GM12878 (cell line): ENCODE measurements around the gene NME8. TPM values are rescaled to one million over a fixed set of nuclear protein-coding genes. Genes with fewer than 3 reads are reported as not detected.

Source experiments
- BMI1 ChIP-seq: fragments of 450-650 bp; IDR thresholded peaks from 2 replicates; pipeline ENCODE4 v1.6.1; 2016; ENCODE audit warnings: mild to moderate bottlenecking, moderate library complexity, borderline replicate concordance
- EZH2 ChIP-seq: IDR thresholded peaks from 2 replicates; pipeline ENCODE4 v1.6.1; 2012; ENCODE audit warnings: low read depth, mild to moderate bottlenecking, control low read depth, inconsistent platforms, low read length, borderline replicate concordance; ENCODE audit not compliant: control insufficient read depth
- FOXM1 ChIP-seq: IDR thresholded peaks from 2 replicates; pipeline ENCODE4 v1.6.1; 2012; ENCODE audit warnings: low read depth, mild to moderate bottlenecking, inconsistent platforms, low read length, moderate library complexity
- GATAD2B ChIP-seq: fragments of 450-650 bp; conservative IDR thresholded peaks from 2 replicates; pipeline ENCODE4 v1.6.1; 2017; ENCODE audit warnings: low read depth, mild to moderate bottlenecking, moderate library complexity
- NR2C2 ChIP-seq: IDR thresholded peaks from 2 replicates; pipeline ENCODE4 v1.6.1; 2011; ENCODE audit warnings: borderline replicate concordance, low read depth; ENCODE audit not compliant: control insufficient read depth, insufficient read length
- RAD51 ChIP-seq: fragments of 450-650 bp; IDR thresholded peaks from 2 replicates; pipeline ENCODE4 v1.6.1; 2016; ENCODE audit warnings: moderate library complexity, mild to moderate bottlenecking, inconsistent platforms
- SIX5 ChIP-seq: IDR thresholded peaks from 2 replicates; pipeline ENCODE4 v1.6.1; 2011; ENCODE audit warnings: mild to moderate bottlenecking, low read depth, low read length, moderate library complexity; ENCODE audit not compliant: severe bottlenecking
- SRF ChIP-seq, 2 experiments: IDR thresholded peaks; 2 replicates each; pipeline ENCODE4 v1.6.1; 2011; ENCODE audit warnings: low read depth in 2 of 2, low read length in 2 of 2, mild to moderate bottlenecking in 1 of 2, moderate library complexity in 1 of 2
- TAF1 ChIP-seq: IDR thresholded peaks from 2 replicates; pipeline ENCODE4 v1.6.1; 2011; ENCODE audit warnings: mild to moderate bottlenecking, low read depth, low read length, borderline replicate concordance
- TCF12 ChIP-seq: IDR thresholded peaks from 2 replicates; pipeline ENCODE4 v1.6.1; 2011; ENCODE audit warnings: low read depth, mild to moderate bottlenecking, low read length
- WRNIP1 ChIP-seq: IDR thresholded peaks from 2 replicates; pipeline ENCODE4 v1.6.1; 2011; ENCODE audit warnings: low read depth, low read length, improper control_type of control experiment, borderline replicate concordance
- ZNF217 ChIP-seq: fragments of 450-650 bp; IDR thresholded peaks from 2 replicates; pipeline ENCODE4 v1.6.1; 2017; ENCODE audit warnings: antibody characterized with exemption, mild to moderate bottlenecking
- polyA plus RNA-seq, 11 experiments: library from polyadenylated mRNA; depleted of rRNA in 4 of 11; unstranded in 6 of 11; stranded (reverse) in 5 of 11; fragments of >200 nt; fragmentation: Nextera tagmentation in 4 of 11; fragmentation: Illumina TruSeq in 1 of 11; extraction: Ambion mirVana in 4 of 11; extraction: Trizol in 1 of 11; gene quantifications; 1 replicate in 1 of 11; 2 replicates in 10 of 11; pipeline versions ENCODE4 v1.2.1 to v1.2.3, GENCODE V29; 2011 to 2016; ENCODE audit warnings: inconsistent platforms in 2 of 11, missing spikeins in 2 of 11, low read depth in 1 of 11
- total RNA-seq, 4 experiments: library from RNA; depleted of rRNA in 3 of 4; stranded (reverse); fragments of >200 nt in 3 of 4; fragmentation: Illumina TruSeq in 1 of 4; extraction: Trizol in 1 of 4; gene quantifications; 2 replicates each; pipeline versions ENCODE4 v1.2.1 to v1.2.3, GENCODE V29; 2013 to 2021
- TF ChIP-seq, protein P1 (sequence below): fragments of 450-650 bp; IDR thresholded peaks from 2 replicates; pipeline ENCODE4 v1.6.1; 2017; ENCODE audit warnings: mild to moderate bottlenecking, moderate library complexity
- TF ChIP-seq, protein P2 (sequence below): IDR thresholded peaks from 2 replicates; pipeline ENCODE4 v1.6.1; 2012; ENCODE audit warnings: improper control_type of control experiment, low read depth, low read length; ENCODE audit not compliant: insufficient replicate concordance
- TF ChIP-seq, protein P3 (sequence below): IDR thresholded peaks from 2 replicates; pipeline ENCODE4 v1.6.1; 2011; ENCODE audit warnings: mild to moderate bottlenecking, low read depth, low read length, moderate library complexity; ENCODE audit not compliant: insufficient replicate concordance
- TF ChIP-seq, protein P4 (sequence below): fragments of 450-650 bp; IDR thresholded peaks from 2 replicates; pipeline ENCODE4 v1.6.1; 2017; ENCODE audit warnings: low read depth, mild to moderate bottlenecking, moderate library complexity
- TF ChIP-seq, protein P5 (sequence below): IDR thresholded peaks from 2 replicates; pipeline ENCODE4 v1.6.1; 2012; ENCODE audit warnings: low read depth, low read length, improper control_type of control experiment

The NME8 gene
- total and polyA plus RNA-seq, 10 of the 15 experiments (the other 5 are each of a cell fraction or from before 2014, with no cell fraction given) = 0.03 to 3.5 (median 0.52) TPM; not detected in 2

DNA sequence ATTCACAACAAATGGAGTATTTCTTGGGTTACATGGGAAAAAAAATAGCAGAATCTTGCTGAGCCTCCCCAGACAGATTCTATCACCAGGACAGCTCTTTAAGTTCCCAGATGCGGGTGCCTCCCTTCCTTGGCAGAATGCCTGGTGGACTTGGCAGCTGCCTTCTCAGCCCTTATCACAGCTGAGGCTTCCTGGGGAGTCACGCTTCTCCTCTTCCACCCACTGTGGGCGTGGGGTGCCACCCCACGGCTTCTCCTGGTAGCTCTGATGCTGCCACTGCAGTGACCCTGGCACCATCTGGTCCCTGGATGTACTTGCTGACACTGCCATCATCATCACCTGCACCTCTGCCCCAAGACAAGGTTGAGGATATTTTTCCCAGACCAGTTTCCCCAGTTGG is 16.2 kb upstream of the NME8 start (continued):
- TF ChIP-seq EZH2 = no peak
- 0 out of 4 replicates have a peak, but pooled peaks of 1 of the 2 experiments have one; percentile 9 for TF ChIP-seq SRF (IDR thresholded peaks at IDR 0.05; ENCODE audit: low read depth in 2 of 2, low read length in 2 of 2)
- no peak for TF ChIP-seq NR2C2
- TF ChIP-seq BMI1 = no peak
- TF ChIP-seq FOXM1 = no peak
- no peak for TF ChIP-seq TCF12
- TF ChIP-seq, protein P1, sequence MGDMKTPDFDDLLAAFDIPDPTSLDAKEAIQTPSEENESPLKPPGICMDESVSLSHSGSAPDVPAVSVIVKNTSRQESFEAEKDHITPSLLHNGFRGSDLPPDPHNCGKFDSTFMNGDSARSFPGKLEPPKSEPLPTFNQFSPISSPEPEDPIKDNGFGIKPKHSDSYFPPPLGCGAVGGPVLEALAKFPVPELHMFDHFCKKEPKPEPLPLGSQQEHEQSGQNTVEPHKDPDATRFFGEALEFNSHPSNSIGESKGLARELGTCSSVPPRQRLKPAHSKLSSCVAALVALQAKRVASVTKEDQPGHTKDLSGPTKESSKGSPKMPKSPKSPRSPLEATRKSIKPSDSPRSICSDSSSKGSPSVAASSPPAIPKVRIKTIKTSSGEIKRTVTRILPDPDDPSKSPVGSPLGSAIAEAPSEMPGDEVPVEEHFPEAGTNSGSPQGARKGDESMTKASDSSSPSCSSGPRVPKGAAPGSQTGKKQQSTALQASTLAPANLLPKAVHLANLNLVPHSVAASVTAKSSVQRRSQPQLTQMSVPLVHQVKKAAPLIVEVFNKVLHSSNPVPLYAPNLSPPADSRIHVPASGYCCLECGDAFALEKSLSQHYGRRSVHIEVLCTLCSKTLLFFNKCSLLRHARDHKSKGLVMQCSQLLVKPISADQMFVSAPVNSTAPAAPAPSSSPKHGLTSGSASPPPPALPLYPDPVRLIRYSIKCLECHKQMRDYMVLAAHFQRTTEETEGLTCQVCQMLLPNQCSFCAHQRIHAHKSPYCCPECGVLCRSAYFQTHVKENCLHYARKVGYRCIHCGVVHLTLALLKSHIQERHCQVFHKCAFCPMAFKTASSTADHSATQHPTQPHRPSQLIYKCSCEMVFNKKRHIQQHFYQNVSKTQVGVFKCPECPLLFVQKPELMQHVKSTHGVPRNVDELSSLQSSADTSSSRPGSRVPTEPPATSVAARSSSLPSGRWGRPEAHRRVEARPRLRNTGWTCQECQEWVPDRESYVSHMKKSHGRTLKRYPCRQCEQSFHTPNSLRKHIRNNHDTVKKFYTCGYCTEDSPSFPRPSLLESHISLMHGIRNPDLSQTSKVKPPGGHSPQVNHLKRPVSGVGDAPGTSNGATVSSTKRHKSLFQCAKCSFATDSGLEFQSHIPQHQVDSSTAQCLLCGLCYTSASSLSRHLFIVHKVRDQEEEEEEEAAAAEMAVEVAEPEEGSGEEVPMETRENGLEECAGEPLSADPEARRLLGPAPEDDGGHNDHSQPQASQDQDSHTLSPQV = no peak
- no peak for TF ChIP-seq SIX5
- no peak for TF ChIP-seq TAF1
- TF ChIP-seq, protein P2, sequence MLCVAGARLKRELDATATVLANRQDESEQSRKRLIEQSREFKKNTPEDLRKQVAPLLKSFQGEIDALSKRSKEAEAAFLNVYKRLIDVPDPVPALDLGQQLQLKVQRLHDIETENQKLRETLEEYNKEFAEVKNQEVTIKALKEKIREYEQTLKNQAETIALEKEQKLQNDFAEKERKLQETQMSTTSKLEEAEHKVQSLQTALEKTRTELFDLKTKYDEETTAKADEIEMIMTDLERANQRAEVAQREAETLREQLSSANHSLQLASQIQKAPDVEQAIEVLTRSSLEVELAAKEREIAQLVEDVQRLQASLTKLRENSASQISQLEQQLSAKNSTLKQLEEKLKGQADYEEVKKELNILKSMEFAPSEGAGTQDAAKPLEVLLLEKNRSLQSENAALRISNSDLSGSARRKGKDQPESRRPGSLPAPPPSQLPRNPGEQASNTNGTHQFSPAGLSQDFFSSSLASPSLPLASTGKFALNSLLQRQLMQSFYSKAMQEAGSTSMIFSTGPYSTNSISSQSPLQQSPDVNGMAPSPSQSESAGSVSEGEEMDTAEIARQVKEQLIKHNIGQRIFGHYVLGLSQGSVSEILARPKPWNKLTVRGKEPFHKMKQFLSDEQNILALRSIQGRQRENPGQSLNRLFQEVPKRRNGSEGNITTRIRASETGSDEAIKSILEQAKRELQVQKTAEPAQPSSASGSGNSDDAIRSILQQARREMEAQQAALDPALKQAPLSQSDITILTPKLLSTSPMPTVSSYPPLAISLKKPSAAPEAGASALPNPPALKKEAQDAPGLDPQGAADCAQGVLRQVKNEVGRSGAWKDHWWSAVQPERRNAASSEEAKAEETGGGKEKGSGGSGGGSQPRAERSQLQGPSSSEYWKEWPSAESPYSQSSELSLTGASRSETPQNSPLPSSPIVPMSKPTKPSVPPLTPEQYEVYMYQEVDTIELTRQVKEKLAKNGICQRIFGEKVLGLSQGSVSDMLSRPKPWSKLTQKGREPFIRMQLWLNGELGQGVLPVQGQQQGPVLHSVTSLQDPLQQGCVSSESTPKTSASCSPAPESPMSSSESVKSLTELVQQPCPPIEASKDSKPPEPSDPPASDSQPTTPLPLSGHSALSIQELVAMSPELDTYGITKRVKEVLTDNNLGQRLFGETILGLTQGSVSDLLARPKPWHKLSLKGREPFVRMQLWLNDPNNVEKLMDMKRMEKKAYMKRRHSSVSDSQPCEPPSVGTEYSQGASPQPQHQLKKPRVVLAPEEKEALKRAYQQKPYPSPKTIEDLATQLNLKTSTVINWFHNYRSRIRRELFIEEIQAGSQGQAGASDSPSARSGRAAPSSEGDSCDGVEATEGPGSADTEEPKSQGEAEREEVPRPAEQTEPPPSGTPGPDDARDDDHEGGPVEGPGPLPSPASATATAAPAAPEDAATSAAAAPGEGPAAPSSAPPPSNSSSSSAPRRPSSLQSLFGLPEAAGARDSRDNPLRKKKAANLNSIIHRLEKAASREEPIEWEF = no peak
- no peak for TF ChIP-seq RAD51
- TF ChIP-seq, protein P3, sequence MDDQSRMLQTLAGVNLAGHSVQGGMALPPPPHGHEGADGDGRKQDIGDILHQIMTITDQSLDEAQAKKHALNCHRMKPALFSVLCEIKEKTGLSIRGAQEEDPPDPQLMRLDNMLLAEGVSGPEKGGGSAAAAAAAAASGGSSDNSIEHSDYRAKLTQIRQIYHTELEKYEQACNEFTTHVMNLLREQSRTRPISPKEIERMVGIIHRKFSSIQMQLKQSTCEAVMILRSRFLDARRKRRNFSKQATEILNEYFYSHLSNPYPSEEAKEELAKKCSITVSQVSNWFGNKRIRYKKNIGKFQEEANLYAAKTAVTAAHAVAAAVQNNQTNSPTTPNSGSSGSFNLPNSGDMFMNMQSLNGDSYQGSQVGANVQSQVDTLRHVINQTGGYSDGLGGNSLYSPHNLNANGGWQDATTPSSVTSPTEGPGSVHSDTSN = no peak
- no peak for TF ChIP-seq ZNF217
- TF ChIP-seq, protein P4, sequence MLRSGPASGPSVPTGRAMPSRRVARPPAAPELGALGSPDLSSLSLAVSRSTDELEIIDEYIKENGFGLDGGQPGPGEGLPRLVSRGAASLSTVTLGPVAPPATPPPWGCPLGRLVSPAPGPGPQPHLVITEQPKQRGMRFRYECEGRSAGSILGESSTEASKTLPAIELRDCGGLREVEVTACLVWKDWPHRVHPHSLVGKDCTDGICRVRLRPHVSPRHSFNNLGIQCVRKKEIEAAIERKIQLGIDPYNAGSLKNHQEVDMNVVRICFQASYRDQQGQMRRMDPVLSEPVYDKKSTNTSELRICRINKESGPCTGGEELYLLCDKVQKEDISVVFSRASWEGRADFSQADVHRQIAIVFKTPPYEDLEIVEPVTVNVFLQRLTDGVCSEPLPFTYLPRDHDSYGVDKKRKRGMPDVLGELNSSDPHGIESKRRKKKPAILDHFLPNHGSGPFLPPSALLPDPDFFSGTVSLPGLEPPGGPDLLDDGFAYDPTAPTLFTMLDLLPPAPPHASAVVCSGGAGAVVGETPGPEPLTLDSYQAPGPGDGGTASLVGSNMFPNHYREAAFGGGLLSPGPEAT = no peak
- TF ChIP-seq GATAD2B = no peak
- no peak for TF ChIP-seq WRNIP1
- TF ChIP-seq, protein P5, sequence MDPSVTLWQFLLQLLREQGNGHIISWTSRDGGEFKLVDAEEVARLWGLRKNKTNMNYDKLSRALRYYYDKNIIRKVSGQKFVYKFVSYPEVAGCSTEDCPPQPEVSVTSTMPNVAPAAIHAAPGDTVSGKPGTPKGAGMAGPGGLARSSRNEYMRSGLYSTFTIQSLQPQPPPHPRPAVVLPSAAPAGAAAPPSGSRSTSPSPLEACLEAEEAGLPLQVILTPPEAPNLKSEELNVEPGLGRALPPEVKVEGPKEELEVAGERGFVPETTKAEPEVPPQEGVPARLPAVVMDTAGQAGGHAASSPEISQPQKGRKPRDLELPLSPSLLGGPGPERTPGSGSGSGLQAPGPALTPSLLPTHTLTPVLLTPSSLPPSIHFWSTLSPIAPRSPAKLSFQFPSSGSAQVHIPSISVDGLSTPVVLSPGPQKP = no peak
